GM18868 (cell line): ENCODE results near the gene RAB3A.
"Not testable (repeated sequence)": the region's sequence is repeated elsewhere in the genome, so short reads cannot be mapped to it uniquely, and the experiment has no call there.

Source experiments
- ATAC-seq: cut with Tn5 transposase; IDR thresholded peaks from one replicate; pipeline ENCODE4 v1.9.1; 2021; ENCODE audit warnings: mild to moderate bottlenecking, moderate library complexity; ENCODE audit not compliant: unreplicated experiment

Gene RAB3A

GRCh38 chr19:18224525-18225354, 20.9 kb upstream of the RAB3A start:
- peak; percentile 94 for ATAC-seq

- ATAC-seq, result no peak
Observed at GRCh38 chr19:18223860-18224524, 20.1 kb upstream of the RAB3A start.

GRCh38 chr19:18221815-18222725, 18.2 kb upstream of the RAB3A start:
- no peak for ATAC-seq

- no peak for ATAC-seq
Observed at GRCh38 chr19:18220632-18221275, 16.9 kb upstream of the RAB3A start.

DNA sequence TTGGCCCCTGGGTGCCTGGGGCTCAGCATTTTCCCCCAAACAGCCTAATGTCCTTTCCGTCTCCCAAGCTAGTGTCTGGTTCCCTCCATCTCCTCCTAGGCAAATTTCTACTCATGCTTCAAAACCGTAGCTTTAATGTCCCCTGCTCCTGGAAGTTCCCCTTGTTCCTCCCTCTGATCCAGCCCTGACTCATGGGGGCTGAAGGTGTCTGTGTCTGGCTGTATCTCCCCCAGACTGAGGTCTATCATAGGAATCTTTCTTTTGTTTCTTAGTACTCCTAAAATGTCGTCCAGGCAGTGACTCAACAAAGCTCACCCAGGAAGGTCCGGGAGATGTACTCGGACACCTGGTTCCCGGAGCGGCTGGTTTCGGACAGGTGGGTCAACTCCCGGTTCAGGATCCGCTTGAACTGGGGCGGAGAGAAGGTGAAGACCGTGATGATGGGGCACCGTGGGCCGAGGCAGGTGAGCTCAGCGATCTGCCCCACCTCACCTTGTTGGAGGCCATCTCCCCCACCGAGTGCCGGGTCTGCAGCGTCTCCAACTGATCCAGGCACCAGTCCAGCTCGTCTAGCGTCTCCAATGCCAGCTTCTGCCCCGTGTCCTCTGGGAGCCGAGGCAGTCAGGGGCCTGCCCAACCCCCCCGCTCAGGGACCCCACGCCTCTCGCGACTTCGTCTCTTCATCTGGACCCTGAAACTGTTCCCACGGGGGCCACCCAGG, 16.2 kb upstream of the RAB3A start:
- ATAC-seq, result no peak

DNA sequence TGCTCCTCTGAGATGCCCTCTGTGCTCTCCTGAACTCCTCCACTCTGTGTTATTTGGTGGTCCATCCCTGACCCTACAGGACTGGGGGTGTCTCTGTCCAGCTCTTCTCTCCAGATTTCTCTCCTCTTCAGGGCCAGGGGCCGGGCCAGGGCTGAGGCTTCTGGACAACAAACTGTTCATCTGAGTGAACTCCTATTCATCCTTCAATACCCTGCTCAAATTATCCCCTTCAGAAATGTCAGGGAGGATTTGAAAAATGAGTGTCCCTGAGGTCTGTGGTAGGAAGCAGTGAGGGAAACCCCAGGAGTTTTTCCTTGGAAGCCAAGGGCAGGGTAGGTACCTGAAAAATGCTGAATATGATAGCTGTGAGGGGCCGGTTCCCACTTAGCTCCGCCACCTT, 14.8 kb upstream of the RAB3A start:
- no peak for ATAC-seq

DNA sequence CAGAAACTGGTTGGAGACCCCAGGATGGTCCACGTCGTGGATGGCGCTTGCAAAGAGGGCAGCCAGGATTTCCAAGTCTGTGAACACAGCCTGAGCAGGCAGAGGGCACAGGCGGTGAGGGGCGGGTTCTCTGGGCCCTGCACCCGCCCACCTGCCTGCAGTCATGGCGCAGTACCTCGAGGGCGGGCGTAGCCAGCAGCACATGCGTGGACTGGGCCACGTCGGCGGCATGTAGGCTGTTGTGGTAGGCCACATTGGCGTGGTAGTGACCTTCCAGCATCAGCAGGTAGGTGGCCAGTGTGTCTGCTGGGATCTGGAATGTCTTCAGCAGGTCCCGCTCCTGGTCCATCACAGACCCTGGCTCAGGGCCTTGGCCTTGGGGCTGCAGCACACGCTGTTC, 14.3 kb upstream of the RAB3A start:
- ATAC-seq, result no peak

- no peak for ATAC-seq
Observed at GRCh38 chr19:18216789-18217188, 12.9 kb upstream of the RAB3A start.

GRCh38 chr19:18214779-18215433, 11.1 kb upstream of the RAB3A start:
- ATAC-seq, result no peak

DNA sequence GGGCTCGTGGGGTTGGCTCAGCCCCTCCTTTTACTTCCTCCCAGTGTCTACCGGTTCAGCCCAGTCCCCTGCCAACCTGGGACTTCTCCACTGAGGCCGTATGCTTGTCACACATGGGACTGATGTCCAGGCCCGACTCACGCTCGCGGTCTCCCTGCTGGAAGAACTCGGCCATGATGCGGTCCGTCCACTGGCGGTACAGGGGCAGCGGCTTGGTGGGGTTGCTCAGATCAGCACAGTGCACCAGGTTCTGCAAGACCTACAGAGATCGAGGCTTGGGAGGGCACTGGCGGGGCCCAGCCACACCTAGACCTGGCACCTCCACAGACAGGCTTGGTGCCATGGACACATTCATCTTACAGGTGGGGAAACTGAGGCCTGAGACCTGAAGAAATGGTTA, 7.8 kb upstream of the RAB3A start:
- ATAC-seq, result no peak

DNA sequence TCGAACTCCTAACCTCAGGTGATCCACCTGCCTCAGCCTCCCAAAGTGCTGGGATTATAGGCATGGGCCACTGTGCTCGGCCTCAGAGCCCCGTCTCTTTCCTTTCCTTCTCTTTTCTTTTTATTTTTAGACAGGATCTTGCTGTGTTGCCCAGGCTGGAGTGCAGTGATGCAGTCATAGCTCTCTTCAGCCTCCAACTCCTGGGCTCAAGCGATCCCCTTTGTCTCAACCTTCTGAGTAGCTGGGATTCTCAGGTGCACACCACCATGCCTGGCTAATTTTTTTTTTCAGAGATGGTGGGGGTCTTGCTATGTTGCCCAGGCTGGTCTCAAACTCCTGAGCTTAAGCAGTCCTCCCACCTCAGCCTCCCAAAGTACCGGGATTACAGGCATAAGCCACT, 6.1 kb upstream of the RAB3A start:
- not testable (repeated sequence) for ATAC-seq

DNA sequence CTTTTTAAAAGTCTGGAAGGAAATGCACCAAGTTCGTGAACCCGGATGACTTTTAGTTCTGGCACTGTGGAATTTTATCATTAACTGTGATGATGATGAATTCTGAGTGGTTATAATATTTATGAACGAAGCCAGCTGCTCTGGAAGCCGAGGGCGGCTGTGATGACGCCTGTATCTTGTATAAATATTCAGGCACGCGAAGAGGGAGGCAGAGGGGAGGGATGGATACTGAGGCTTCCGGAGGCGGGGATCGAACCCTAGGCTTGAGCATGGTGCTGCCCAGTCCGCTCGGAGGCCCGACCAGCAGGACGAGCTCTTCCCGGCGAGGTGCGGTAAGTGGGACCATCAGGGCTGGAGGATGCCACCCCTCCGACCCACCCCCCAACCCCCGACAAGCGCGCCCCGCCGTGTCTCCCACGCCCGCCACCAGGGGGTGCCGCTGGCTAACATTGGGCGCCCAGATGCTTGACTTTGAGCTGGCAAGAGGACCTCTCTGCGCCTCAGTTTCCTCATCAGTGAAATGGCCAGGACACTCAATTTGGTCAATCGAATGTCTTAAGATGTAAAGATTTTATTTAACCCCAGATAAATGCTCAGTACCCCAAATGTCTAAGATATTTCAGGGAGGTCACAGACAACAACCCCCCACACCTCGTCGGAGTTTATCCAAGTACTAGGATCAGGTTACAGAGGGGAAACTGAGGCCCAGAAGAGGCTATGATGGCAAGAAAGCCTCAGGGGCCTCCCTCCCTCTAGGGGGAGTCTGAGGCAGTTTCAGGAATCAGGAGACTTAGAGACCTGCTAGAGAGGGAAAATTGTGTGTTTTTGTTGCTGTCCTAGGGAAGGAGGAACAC, 4.5 kb upstream of the RAB3A start:
- ATAC-seq, result no peak

- ATAC-seq, result no peak
Observed at GRCh38 chr19:18206018-18206417, 2.2 kb upstream of the RAB3A start.

DNA sequence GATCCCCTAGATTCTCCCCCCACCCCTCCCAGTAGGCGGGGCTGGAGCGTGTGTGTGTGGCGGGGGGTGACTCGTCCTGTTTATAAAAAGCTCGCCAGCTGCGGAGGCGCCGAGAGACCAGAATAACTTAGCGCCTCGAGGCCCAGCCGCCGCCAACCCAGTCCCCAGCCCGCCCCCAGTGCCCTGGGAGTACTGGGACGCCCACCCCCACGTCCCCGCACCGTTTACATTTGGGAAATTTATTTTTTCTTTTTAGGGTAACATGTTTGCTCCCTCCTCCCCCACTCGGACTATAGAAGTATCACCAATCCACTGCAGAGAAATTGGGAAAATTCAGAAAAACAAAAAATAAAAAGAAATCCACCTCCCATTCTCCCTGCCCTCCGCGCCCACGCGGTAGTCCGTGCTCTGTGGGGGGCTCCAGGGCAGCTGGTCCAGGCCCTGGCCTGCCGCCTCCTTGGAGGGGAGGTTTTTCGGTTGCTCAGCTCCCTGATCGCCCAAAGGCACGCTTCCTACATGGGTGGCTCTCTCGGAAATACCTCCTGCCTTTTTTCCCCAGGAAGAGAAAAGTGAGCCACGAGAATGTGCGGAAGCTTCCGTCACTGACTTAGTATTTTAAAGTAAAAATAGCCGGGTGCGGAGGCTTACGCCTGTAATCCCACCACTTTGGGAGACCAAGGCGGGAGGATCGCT, 1.5 kb upstream of the RAB3A start:
- ATAC-seq, result no peak

- peak; percentile 18 for ATAC-seq
Observed at GRCh38 chr19:18204394-18205199, 755 bp upstream of the RAB3A start.

- ATAC-seq, result no peak
Observed at GRCh38 chr19:18203408-18203862, 407 bp downstream of the RAB3A start.

DNA sequence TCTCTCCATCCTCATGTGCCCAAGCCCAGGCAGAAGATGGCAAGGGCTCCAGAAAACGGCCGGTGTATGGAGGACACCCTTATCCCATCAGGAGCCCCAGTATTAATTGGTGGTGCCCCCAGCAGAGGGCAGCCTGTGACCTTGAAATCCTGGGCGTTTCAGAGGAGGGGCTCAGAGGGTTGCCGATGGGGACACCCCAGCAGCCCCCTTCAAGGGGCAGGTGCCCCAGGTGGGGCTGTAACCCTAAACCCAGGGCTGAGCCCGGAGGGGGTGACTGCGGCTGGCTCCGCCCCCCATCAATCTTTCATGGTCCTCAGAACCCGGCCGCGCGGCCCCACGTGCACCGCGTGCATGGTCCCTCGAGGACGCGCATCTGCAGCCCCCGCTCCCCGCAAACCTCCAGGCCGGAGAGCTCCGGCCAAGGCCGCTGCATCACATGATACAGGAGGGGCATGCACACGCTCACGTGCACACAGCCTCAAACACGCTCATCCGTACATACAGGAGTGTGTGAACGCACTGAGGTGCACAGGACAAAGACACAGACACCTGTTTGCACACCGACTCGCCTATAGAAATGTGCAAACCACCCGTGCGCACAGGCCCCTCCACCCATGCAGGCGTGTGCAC, 949 bp downstream of the RAB3A start:
- no peak for ATAC-seq
